C4-2B (cell line): ENCODE data around the gene PKDCC.

Experiments
- H3K27ac ChIP-seq: fragments of 450-650 bp; 2 replicates; pipeline ENCODE4 v1.5.1; 2017
- CTCF ChIP-seq: fragments of 450-650 bp; conservative IDR thresholded peaks from 2 replicates; pipeline ENCODE4 v1.5.1; 2017; ENCODE audit warnings: mild to moderate bottlenecking
- ZFX ChIP-seq: fragments of 450-650 bp; IDR thresholded peaks from 2 replicates; pipeline ENCODE4 v1.6.1; 2017

Gene PKDCC

GRCh38 chr2:42025151-42025582 lies 22.7 kb upstream of the PKDCC start:
- TF ChIP-seq ZFX (0 out of 2 replicates have a peak, but pooled peaks have one; percentile 28), CTCF (no peak)
- peak overlapping the region; percentile 81 for H3K27ac ChIP-seq

GRCh38 chr2:42026272-42026671 lies 21.5 kb upstream of the PKDCC start:
- TF ChIP-seq ZFX (no peak), CTCF (no peak)
- H3K27ac ChIP-seq: no peak overlapping the region

- no peak overlapping the region for H3K27ac ChIP-seq
- TF ChIP-seq ZFX: no peak
- TF ChIP-seq CTCF: no peak
Measured at GRCh38 chr2:42028571-42029148, 19.2 kb upstream of the PKDCC start.

GRCh38 chr2:42029171-42029570 lies 18.6 kb upstream of the PKDCC start:
- H3K27ac ChIP-seq: no peak overlapping the region

GRCh38 chr2:42029639-42030199 lies 18.1 kb upstream of the PKDCC start:
- H3K27ac ChIP-seq: no peak overlapping the region
- TF ChIP-seq ZFX (no peak), CTCF (no peak)

More at GRCh38 chr2:42029171-42029570, 18.6 kb upstream of the PKDCC start:
- TF ChIP-seq CTCF (no peak), ZFX (no peak)

GRCh38 chr2:42030200-42030759 lies 17.5 kb upstream of the PKDCC start:
- H3K27ac ChIP-seq: no peak overlapping the region
- no peak for TF ChIP-seq CTCF
- no peak for TF ChIP-seq ZFX

GRCh38 chr2:42030829-42031228 lies 17.0 kb upstream of the PKDCC start:
- no peak for TF ChIP-seq CTCF
- TF ChIP-seq ZFX: no peak
- no peak overlapping the region for H3K27ac ChIP-seq
